ENCODE results near the gene COL5A3.
"Not testable (repeated sequence)": the region's sequence is repeated elsewhere in the genome, so short reads cannot be mapped to it uniquely, and the experiment has no call there.

The COL5A3 gene

DNA sequence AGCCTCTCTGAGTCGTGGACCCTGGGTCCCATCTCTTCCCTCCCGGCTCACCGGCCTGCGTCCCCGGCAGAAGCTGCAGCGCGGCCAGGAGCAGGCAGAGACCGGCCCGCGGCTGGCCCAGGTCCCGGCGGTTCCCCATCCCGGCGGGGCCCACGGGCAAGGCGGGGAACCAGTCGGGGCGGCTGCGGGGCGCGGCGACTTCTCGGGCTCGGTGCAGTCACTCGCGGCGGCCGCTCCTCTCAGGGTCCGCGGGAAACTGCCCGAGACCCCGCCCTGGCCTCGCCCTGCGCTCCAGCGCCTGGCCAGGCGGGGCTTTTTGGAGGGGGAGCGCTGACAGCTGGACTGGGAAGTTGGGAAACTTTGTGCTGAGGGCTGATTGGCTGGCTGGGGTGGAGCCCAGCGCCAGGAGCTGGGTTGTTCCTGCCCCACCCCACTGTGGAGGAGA, at the start of gene COL5A3:
Gene COL5A3 (minus strand): TSS at position 258 of the 445 bp plus-strand sequence. CDS start 119 bp downstream, at position 139.
- no peak for DNase-seq (ENCODE audit: low spot score)

- DNase-seq (ENCODE audit: low spot score): no peak
Observed at GRCh38 chr19:10052602-10053360, 42.5 kb upstream of the COL5A3 start.

DNA sequence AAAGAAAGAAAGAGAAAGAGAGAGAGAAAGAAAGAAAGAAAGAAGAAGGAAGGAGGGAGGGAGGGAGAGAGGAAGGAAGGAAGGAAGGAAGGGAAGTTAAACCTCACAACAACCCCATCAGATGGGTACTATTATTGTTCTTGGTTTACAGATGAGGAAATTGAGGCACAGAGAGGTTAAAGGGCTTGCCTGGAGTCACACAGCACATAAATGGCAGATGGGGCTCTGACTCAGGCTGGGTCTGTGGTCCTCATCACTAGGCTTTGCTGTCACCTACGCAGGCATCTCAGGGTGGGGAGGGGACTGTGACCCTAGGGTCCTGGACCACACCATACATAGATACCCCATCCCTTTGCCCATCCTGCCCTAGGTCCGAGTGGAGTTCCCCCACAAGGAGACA, 39.3 kb upstream of the COL5A3 start:
- no peak for DNase-seq (ENCODE audit: low spot score)

DNA sequence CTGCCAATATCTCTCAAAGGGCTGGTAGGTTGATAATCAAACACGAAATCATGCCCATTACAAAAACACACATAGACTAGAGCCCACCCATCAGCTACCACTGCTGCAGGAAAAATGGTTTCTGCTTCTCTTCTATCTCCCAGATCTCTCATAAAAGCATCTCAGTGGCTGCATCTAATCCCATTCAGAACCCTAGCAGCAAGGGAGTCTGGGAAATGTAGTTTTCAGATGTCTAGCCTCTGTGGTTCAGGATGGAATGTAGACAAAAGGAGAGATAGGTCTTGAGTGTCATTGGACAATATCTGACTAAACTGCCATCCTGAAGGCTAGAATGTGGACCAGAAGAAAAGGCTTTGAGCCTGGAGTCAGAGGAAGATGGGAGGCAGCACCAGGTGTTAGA, 35.1 kb upstream of the COL5A3 start:
- DNase-seq (ENCODE audit: low spot score): no peak

GRCh38 chr19:10044390-10044789, 34.1 kb upstream of the COL5A3 start:
- no peak for DNase-seq (ENCODE audit: low spot score)

GRCh38 chr19:10043286-10043927, 33.1 kb upstream of the COL5A3 start:
- DNase-seq (ENCODE audit: low spot score): no peak

GRCh38 chr19:10037809-10038208, 27.5 kb upstream of the COL5A3 start:
- no peak for DNase-seq (ENCODE audit: low spot score)

DNA sequence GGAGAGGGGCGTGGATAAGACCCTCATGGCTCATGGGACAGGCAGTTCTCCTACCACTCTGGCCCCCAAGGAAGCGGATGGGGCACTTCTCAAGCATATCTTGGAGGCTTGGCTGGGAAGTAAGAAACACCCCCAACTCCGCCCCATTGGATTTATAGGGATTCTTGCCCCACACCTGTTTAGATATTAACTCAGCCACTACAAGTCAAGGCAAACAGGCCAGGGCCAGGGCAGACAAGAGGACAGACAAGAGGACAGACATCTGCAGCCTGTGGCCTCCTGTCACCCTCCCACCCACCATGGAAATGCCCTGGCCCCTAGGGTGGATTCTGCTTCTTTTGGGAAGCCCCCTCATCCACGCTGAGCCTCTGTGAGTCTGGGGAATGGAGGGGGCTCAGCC, 27.1 kb upstream of the COL5A3 start:
- DNase-seq (ENCODE audit: low spot score): no peak

DNA sequence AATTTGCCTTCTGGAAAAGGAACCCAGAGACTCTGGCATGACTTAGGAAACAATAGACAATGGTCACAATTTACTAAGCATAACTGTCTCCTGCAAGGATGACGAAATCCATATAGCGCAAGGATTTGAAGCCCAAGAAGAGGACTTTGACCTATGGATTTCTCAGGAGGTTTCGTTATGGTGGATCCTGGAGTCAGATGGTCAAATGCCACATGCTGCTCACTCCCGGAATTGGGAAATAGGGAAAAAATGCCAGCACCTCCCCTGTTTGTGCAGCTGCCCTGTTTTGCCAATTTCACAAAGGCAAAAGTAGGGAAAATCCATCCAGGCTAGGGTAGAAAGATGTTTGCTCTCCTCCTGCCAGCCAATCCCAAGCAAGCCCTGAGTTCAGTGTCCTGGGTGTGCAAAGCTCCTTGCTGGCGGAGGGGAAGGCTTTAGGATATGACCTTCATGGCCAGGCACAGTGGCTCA, 26.3 kb upstream of the COL5A3 start:
- DNase-seq (ENCODE audit: low spot score): no peak

DNA sequence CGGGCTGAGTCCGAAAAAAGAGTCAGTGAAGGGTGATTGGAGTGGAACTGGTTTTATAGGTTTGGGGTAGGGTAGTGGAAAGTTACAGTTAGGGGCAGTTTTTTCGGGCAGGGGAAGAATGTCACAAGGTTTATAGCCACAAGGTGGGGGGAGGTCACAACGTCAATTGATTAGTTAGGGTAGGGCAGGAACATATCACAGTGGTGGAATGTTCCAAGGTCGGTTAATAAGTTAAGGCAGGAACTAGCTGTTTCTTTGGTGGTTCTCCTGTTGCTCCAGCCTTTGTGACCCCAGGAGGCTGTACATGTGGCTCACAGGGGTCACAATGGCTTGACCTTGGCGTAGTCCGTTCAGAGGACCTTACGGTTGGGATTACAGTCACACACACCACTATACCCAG, 23.3 kb upstream of the COL5A3 start:
- no peak for DNase-seq (ENCODE audit: low spot score)

- DNase-seq (ENCODE audit: low spot score): peak; percentile 93
Observed at GRCh38 chr19:10027158-10027997, 17.1 kb upstream of the COL5A3 start.

- DNase-seq (ENCODE audit: low spot score): no peak
Observed at GRCh38 chr19:10026744-10027143, 16.4 kb upstream of the COL5A3 start.

- DNase-seq (ENCODE audit: low spot score): not testable (repeated sequence)
Observed at GRCh38 chr19:10023096-10023495, 12.8 kb upstream of the COL5A3 start.

DNA sequence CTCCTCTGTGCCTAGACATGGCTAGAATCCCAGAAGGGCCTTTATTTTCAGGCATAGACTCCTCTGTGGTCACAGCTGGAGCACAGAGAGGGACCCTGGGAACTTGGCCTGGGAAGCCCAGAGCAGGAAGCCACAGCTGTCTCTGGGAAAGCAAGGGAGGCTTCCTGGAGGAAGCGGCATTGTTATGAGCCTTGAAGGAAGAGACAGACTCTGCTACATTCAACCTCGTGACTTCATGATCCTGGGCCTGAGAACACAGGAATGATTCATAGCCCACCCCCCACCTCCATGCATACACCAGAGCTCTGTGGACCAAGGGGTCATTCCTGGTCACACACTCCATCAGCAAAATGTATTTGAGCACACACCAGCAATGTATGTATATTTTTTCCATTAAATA, 11.6 kb upstream of the COL5A3 start:
- DNase-seq (ENCODE audit: low spot score): no peak

GRCh38 chr19:10021446-10021845, 11.1 kb upstream of the COL5A3 start:
- DNase-seq (ENCODE audit: low spot score): no peak

DNA sequence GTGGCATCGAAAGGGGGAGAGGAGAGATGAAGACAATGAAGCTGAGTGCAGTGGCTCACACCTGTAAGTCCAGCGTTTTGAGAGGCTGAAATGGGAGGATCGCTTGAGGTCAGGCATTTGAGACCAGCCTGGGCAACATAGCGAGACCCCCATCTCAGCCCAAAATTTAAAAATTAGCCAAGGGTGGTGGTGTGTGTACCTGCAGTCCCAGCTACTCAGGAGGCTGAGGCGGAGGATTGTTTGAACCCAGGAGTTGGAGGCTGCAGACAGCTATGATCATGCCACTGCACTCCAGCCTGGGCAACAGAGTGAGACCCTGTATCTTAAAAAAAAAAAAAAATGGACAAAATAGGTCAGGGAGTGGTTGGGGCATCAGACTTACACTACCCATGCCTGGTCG, 10.5 kb upstream of the COL5A3 start:
- no peak for DNase-seq (ENCODE audit: low spot score)

DNA sequence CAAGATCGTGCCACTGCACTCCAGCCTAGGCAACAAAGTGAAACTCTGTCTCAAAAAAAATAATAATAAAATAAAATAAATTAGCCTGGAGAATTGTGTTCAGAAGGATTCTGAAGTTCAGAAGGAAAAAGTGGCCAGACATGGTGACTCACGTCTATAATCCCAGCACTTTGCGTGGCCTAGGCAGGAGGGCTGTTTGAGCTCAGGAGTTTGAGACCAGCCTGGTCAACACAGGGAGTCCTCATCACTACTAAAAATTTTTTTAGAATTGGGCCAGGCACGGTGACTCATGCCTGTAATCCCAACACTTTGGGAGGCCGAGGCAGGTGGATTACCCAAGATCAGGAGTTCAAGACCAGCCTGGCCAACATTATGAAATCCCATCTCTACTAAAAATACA, 8.9 kb upstream of the COL5A3 start:
- DNase-seq (ENCODE audit: low spot score): no peak

- no peak for DNase-seq (ENCODE audit: low spot score)
Observed at GRCh38 chr19:10018786-10019185, 8.5 kb upstream of the COL5A3 start.

GRCh38 chr19:10018263-10018662, 8.0 kb upstream of the COL5A3 start:
- peak; percentile 29 for DNase-seq (ENCODE audit: low spot score)

DNA sequence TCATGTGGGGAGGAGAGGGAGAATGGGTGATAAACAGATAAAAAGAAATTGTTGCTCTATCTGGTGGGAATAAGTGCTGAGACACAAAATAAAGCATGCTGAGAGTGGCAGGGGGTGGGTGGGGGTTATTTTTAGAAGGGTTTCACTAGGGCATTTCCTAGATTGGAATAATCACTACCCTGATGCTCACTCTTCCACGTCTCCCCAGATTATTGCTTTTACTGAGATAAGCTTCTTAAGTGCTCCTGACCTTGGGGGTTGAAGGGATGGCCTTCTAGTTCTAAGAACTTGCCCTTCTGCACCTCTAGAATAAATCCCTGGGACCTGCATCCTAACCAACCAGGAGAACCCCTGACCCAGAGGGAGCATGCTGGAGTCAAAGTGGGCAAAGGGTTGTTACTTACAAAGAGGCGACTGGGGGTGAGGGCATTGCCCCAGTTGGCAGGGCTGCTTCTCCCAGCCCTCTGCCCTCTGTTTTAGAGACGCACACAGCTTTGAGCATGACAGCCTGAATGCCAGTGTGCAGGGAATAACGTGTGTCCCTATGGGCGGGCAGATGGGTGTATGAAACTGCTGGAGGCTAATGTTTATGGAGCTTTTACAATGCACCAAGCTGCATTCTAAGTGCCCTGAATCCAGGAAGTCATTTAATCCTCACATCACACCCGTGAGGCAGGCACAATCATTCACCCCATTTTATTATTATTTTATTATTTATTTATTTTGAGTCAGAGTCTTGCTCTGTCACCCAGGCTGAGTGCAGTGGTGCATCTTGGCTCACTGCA, 3.7 kb upstream of the COL5A3 start:
- no peak for DNase-seq (ENCODE audit: low spot score)

- no peak for DNase-seq (ENCODE audit: low spot score)
Observed at GRCh38 chr19:10013316-10013715, 3.0 kb upstream of the COL5A3 start, which contains the start of gene RDH8. Gene RDH8 (plus strand): TSS chr19:10013483. CDS start chr19:10013498, 15 bp downstream.

GRCh38 chr19:10011974-10012373, 1.7 kb upstream of the COL5A3 start:
- no peak for DNase-seq (ENCODE audit: low spot score)

Data from kidney capillary endothelial cell (primary cell).